HepG2 (cell line): ENCODE measurements around the gene OSBPL9.

Experiments
- IKZF4 ChIP-seq: sonication (generic); formaldehyde crosslinking; IDR thresholded peaks from 2 replicates; pipeline ENCODE4 v1.5.1; 2020; ENCODE audit warnings: borderline replicate concordance, mild to moderate bottlenecking, low read depth, missing genetic modification reagents; ENCODE audit errors: not compliant biosample characterization
- MTA3 ChIP-seq: sonication (generic); formaldehyde crosslinking; IDR thresholded peaks from 2 replicates; pipeline ENCODE4 v1.4.0; 2020; ENCODE audit warnings: missing genetic modification reagents
- REPIN1 ChIP-seq: sonication (generic); formaldehyde crosslinking; IDR thresholded peaks from 2 replicates; pipeline ENCODE4 v1.8.0; 2022; ENCODE audit warnings: missing genetic modification reagents, low read depth, mild to moderate bottlenecking, borderline replicate concordance
- TAF1 ChIP-seq: sonication (generic); formaldehyde crosslinking; IDR thresholded peaks from 2 replicates; pipeline ENCODE4 v1.4.0; 2020; ENCODE audit warnings: missing genetic modification reagents
- ZNF501 ChIP-seq: sonication (generic); formaldehyde crosslinking; IDR thresholded peaks from 2 replicates; pipeline ENCODE4 v1.5.1; 2020; ENCODE audit warnings: mild to moderate bottlenecking, moderate library complexity, missing genetic modification reagents
- ZSCAN29 ChIP-seq: sonication (generic); formaldehyde crosslinking; conservative IDR thresholded peaks from 2 replicates; pipeline ENCODE4 v1.4.0; 2020; ENCODE audit warnings: mild to moderate bottlenecking, missing genetic modification reagents

GRCh38 chr1:51736702-51737101, 119.8 kb downstream of the OSBPL9 start:
- no peak for TF ChIP-seq ZSCAN29 (CRISPR knock-in tag)
- no peak for TF ChIP-seq TAF1 (CRISPR knock-in tag)
- TF ChIP-seq ZNF501 (CRISPR knock-in tag) = no peak
- no peak for TF ChIP-seq REPIN1 (CRISPR knock-in tag)
- TF ChIP-seq IKZF4 (CRISPR knock-in tag) = no peak
- no peak for TF ChIP-seq MTA3 (CRISPR knock-in tag)
